Upper lobe of left lung (tissue), 4 donors: ENCODE results near the gene EHHADH.

Experiments
- CTCF ChIP-seq, 6 experiments: fragments of 450-650 bp in 4 of 6; fragments of 200-600 bp in 2 of 6; sonication (generic) in 2 of 6; IDR thresholded peaks; one replicate each; pipeline ENCODE4 v1.5.1; 2016 to 2019; ENCODE audit warnings: antibody characterized with exemption in 6 of 6
- EP300 ChIP-seq, 4 donors: sonication (generic); formaldehyde crosslinking; IDR thresholded peaks; one replicate each; pipeline ENCODE4 v1.5.1; 2017; ENCODE audit warnings: antibody characterized with exemption in 4 of 4, control low read depth in 2 of 4
- POLR2A ChIP-seq, 4 donors: fragments of 450-650 bp; IDR thresholded peaks; one replicate each; pipeline ENCODE4 v1.5.1; 2016 to 2017; ENCODE audit warnings: antibody characterized with exemption in 4 of 4, mild to moderate bottlenecking in 2 of 4
- POLR2AphosphoS5 ChIP-seq, 2 donors: sonication (generic); formaldehyde crosslinking; IDR thresholded peaks; one replicate each; pipeline ENCODE4 v1.5.1; 2017; ENCODE audit warnings: antibody characterized with exemption in 2 of 2

DNA sequence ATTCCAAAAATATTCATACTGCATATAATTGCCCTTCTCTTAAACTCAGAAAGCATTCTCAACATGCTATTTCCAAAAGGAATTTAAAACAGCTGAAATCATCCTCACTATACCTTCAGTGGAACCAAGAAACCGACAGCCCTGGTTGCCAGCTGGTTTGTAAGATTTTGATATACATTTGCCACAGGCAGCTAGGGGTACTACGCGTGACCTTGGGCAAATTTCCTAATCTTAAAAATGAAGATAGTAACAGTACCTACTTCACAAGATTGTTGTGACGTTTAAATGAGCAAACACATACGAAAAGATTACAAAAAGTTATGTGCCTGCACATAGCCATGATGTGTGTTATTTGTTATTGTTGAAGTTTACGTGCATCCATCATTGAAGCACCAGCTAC is 108.3 kb downstream of the EHHADH start:
- no peak for TF ChIP-seq CTCF (IDR thresholded peaks at IDR 0.05)
- no peak for TF ChIP-seq EP300 (IDR thresholded peaks at IDR 0.05)
- TF ChIP-seq POLR2AphosphoS5 (IDR thresholded peaks at IDR 0.05) = no peak
- no peak for TF ChIP-seq POLR2A (IDR thresholded peaks at IDR 0.05)
